ENCODE results near the gene DLGAP5.

Gene DLGAP5

GRCh38 chr14:55107766-55108554 lies 83.4 kb downstream of the DLGAP5 start:
- no peak for DNase-seq

GRCh38 chr14:55105991-55106390 lies 85.4 kb downstream of the DLGAP5 start:
- no peak for DNase-seq

- no peak for DNase-seq
Measured at GRCh38 chr14:55103971-55104954, 87.1 kb downstream of the DLGAP5 start.

- no peak for DNase-seq
Measured at GRCh38 chr14:55103005-55103640, 88.3 kb downstream of the DLGAP5 start.

GRCh38 chr14:55102141-55102621 lies 89.2 kb downstream of the DLGAP5 start:
- DNase-seq, result peak in 1 of 2 experiments; percentile 42

GRCh38 chr14:55101698-55102097 lies 89.7 kb downstream of the DLGAP5 start:
- no peak for DNase-seq

- DNase-seq, result no peak
Measured at GRCh38 chr14:55099756-55100155, 91.6 kb downstream of the DLGAP5 start.

GRCh38 chr14:55098561-55098898 lies 92.9 kb downstream of the DLGAP5 start:
- no peak for DNase-seq

Data from cerebellar nuclear complex (tissue), 1 donor.